HG03354 (cell line): ENCODE measurements around the gene UMPS.

Experiments
- ATAC-seq: cut with Tn5 transposase; IDR thresholded peaks from one replicate; pipeline ENCODE4 v1.9.1; 2021; ENCODE audit warnings: mild to moderate bottlenecking; ENCODE audit not compliant: unreplicated experiment, poor library complexity, severe bottlenecking

Gene UMPS

GRCh38 chr3:124730129-124730940 is at the start of gene UMPS:
UMPS (plus strand) TSS chr3:124730452; CDS start chr3:124730472, 20 bp downstream.
- peak; percentile 96 for ATAC-seq

- no peak for ATAC-seq
Observed at GRCh38 chr3:124680521-124680920, 49.7 kb upstream of the UMPS start.

DNA sequence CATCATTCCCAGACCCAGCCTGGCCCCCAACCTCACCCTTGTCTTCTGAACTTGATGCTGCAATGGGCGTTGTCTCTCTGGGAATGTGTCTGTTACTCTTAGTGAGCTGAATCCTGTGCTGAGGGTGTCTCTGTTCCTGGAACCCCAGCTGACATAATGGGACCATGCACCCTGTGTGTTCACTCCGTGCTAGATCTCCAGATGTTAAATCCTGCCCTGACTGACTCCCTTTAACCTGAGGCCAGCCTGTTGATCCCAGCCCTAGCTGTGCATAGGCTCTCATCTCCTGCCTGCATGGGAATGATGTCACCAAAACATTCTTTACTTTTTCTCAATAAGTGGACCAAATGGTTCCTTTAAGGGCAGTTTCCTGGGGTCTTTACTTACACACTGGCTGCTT is 48.0 kb upstream of the UMPS start:
- ATAC-seq = no peak

DNA sequence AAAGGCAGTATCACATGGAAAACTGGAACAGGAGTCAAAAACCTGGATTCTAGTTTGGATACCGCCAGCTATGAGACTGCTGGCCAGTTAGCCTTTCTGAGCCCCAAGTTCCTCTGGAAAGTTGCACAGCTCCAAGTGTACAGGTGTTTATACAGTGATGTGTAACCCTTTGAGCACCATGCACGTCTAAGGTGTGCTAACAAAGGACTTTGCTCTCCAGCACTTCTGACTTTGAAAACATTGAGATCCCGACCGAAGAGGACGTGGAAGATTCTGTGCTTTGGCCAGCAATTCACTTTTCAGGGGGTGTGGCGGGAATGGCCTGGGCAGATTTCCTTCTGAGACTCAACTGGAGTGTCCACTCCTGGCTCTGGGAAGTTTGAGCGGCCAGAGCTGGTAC is 45.8 kb upstream of the UMPS start:
- ATAC-seq = no peak

GRCh38 chr3:124685067-124685466 is 45.2 kb upstream of the UMPS start:
- ATAC-seq = no peak

DNA sequence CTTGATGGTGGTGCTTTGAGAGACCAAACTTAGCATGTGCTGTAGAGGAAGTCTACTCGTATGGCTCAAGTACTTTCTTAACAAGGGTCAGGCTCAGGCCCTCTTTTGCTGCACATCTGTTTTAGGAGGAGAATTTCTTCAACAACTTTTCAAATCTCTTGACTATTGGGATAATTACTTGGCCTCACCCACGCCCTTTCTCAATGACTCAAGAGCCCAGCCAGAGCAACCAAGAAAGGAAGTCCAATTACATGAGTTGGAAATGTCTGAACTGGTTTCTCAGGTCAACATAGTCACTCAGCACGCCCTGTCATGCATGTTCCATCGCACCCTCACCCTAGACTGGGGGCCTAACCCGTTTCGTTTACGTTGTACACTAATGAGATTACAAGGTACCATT is 44.8 kb upstream of the UMPS start:
- ATAC-seq = no peak

GRCh38 chr3:124686028-124686670 is 44.1 kb upstream of the UMPS start:
- ATAC-seq = no peak

DNA sequence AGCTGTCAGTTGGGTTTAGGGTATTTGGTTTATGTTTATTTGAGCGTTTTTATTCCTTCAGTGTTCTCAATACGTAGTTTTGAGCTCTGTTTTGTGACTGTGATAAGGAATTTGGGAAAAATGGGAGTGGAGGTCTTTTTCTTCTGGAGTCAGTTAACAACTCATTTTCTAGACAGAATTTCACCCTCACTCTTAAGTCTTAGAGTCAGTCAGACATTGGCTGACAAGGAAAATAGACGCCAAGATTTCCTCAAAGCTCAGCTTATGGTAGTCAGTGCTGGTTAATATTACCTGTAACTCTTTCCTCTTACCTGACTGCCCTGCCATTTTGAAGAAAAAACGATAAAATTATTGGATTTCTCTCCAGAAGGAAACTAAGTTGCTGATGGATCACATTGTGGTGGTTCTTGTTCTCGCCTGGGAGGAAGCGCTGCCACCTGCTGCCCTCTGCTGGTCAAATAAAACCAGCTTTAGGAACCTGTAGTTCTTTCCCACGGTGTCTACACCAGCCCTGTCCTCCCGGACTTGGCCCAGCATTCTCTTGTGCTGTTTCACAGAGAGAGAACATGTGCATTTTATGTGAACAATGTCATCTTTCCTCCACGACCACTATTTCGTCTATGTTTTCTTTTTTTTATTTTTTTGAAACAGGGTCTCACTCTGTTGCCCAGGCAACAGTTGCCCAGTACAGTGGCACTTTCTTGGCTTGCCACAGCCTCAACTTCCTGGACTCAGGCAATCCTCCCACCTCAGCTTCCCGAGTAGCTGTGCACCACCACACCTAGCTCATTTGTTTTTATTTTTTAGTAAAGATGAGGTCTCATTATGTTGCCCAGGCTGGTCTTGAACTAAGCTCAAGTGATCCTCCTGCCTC is 41.4 kb upstream of the UMPS start:
- no peak for ATAC-seq

- no peak for ATAC-seq
Observed at GRCh38 chr3:124691599-124691998, 38.7 kb upstream of the UMPS start.

GRCh38 chr3:124694486-124694885 is 35.8 kb upstream of the UMPS start:
- ATAC-seq = no peak

DNA sequence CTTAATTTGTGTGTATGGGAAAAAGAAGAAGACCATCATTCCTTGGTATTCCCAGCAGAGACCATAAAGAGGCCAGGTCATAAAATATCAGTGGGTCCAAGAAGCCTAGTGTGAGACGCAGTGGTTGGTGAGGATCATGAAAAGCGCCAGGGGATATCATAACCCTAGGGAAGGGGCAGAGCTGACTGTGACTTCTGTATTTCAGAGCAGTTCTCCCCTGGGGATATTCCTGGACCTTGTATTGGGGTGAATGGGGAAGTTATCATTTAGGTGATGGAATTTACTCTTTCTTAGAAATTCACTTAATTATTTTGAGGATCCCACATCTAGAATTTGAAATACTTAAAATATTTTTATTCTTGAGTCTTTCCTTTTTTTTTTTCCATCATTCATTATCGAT is 34.9 kb upstream of the UMPS start:
- no peak for ATAC-seq

- no peak for ATAC-seq
Observed at GRCh38 chr3:124696006-124696405, 34.2 kb upstream of the UMPS start.

- ATAC-seq = no peak
Observed at GRCh38 chr3:124697302-124697701, 33.0 kb upstream of the UMPS start.

DNA sequence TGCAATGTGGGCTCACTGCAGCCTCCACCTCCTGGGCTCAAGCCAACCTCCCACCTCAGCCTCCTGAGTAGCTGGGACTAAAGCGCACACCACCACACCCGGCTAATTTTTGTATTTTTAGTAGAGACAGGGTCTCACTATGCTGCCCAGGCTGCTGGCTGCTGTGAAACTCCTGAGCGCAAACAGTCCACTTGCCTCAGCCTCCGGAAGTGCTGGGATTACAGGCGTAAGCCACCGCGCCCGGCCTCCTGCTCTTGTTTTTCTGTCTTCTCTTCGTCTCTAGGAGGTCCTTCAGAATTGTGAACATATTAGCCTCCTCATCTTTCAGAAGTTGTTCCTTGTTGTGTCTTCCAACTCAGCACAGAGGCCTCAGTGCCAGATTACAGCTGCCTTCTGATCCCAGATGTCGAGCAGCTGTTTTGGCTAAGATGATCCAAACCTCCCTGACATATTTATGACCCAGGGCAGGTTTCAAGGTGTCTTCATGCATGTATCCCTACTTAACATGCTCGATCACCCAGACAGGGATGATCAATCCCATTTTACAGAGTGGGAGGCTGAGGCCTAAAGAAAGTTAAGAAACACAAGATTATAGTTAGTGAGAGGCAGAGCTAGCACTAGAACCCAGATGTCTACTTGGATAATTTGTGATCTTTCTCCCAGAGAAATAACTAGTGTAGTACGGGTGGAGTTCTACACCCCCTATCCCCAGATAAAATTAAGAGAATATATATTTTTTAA is 32.1 kb upstream of the UMPS start:
- no peak for ATAC-seq

GRCh38 chr3:124699051-124699450 is 31.2 kb upstream of the UMPS start:
- ATAC-seq = no peak

- ATAC-seq = no peak
Observed at GRCh38 chr3:124699686-124700396, 30.4 kb upstream of the UMPS start.

DNA sequence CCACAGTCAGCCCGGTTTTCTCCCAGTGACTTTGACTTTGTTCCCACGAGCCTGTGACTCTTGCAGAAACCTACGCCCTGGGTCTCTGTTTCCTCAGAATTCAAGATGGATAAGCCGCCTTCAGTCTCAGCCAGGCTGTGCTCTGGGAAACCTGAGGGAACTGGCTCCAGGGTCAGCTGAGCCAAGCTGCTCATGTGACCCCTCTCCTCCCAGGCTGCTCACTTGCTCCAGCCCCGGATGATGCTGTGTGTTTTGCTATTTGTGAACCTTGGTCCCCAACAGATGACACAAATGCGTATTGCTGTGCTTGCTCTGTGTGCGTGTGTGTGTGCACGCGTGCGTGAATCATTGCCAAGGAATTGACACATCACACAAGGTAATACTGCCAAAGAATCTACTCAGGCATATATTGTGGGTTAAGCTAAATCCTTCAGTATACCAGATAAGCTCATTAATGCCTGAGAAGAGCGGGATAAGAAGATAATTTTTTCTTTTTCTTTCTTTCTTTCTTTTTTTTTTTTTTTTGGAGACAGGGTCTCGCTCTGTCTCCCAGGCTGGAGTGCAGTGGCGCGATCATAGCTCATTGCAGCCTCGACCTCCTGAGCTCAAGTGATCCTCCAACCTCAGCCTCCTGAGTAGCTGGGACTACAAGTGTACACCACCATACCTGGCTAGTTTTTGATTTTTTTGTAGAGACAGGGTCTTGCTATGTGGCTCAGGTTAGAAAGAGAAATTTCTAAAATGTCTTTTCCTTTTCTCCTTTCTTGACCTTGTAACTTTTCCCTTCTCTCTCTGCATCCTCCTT is 29.2 kb upstream of the UMPS start:
- no peak for ATAC-seq

GRCh38 chr3:124701687-124702086 is 28.6 kb upstream of the UMPS start:
- ATAC-seq = no peak
